NCI-H2171 treated with DMSO at 0.1 percent for 48 hours (cell line): ENCODE results near the gene GALNT2.

Source experiments
- DNase-seq: peaks from one replicate; lab custom pipeline; 2025; lab: John Stamatoyannopoulos, UW

GALNT2 gene

GRCh38 chr1:230050973-230051735 lies 15.9 kb upstream of the GALNT2 start:
- no peak for DNase-seq

GRCh38 chr1:230052018-230052417 lies 15.0 kb upstream of the GALNT2 start:
- no peak for DNase-seq

- DNase-seq: no peak
Measured at GRCh38 chr1:230052665-230053064, 14.4 kb upstream of the GALNT2 start.

- DNase-seq: no peak
Measured at GRCh38 chr1:230054092-230054749, 12.8 kb upstream of the GALNT2 start.

GRCh38 chr1:230056098-230056497 lies 10.9 kb upstream of the GALNT2 start:
- DNase-seq: peak; percentile 16

GRCh38 chr1:230057100-230057499 lies 9.9 kb upstream of the GALNT2 start:
- DNase-seq: no peak

- no peak for DNase-seq
Measured at GRCh38 chr1:230057681-230058565, 9.1 kb upstream of the GALNT2 start.

GRCh38 chr1:230058626-230059025 lies 8.4 kb upstream of the GALNT2 start:
- DNase-seq: no peak

GRCh38 chr1:230061801-230062200 lies 5.2 kb upstream of the GALNT2 start:
- DNase-seq: no peak

GRCh38 chr1:230062521-230062920 lies 4.5 kb upstream of the GALNT2 start:
- no peak for DNase-seq

GRCh38 chr1:230064283-230064682 lies 2.8 kb upstream of the GALNT2 start:
- DNase-seq: no peak

- DNase-seq: no peak
Measured at GRCh38 chr1:230065161-230065560, 1.9 kb upstream of the GALNT2 start.

- no peak for DNase-seq
Measured at GRCh38 chr1:230065571-230065970, 1.5 kb upstream of the GALNT2 start.

GRCh38 chr1:230066031-230066430 lies 1.0 kb upstream of the GALNT2 start:
- no peak for DNase-seq

GRCh38 chr1:230067419-230067870 lies 407 bp downstream of the GALNT2 start:
- peak; percentile 16 for DNase-seq

- no peak for DNase-seq
Measured at GRCh38 chr1:230067871-230068620, 1.0 kb downstream of the GALNT2 start.

GRCh38 chr1:230068621-230068873 lies 1.5 kb downstream of the GALNT2 start:
- DNase-seq: no peak

GRCh38 chr1:230068952-230069684 lies 2.1 kb downstream of the GALNT2 start:
- no peak for DNase-seq

- no peak for DNase-seq
Measured at GRCh38 chr1:230069796-230070195, 2.8 kb downstream of the GALNT2 start.

GRCh38 chr1:230070321-230071208 lies 3.5 kb downstream of the GALNT2 start:
- no peak for DNase-seq
